ENCODE data around the gene WNT2B. TPM values are rescaled to one million over a fixed set of nuclear protein-coding genes. Genes with fewer than 3 reads are reported as not detected.

The WNT2B gene
- polyA plus RNA-seq, 1 of the 3 experiments (the other 2 are of a cell fraction) = 4.3 TPM

DNA sequence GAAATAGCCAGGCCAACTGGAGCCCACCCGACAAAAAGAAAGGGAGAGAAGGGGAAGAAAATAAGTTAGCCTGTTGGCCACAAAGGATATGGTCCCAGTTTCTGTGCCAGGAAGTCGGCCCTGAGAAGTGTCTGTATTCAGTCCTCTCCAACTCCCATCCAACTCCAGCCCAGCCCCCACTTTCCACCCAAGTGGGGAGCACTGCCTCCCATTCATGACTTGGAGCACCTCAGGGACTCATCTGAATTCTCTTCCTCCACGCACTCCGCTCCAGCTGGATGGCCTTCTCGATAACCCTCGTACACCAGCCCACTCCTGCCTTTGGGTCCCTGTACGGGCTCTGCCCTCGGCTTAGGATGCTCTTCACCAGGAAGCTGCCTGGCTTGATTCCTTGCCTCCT, 2.0 kb upstream of the WNT2B start:
- TF ChIP-seq, protein P1, sequence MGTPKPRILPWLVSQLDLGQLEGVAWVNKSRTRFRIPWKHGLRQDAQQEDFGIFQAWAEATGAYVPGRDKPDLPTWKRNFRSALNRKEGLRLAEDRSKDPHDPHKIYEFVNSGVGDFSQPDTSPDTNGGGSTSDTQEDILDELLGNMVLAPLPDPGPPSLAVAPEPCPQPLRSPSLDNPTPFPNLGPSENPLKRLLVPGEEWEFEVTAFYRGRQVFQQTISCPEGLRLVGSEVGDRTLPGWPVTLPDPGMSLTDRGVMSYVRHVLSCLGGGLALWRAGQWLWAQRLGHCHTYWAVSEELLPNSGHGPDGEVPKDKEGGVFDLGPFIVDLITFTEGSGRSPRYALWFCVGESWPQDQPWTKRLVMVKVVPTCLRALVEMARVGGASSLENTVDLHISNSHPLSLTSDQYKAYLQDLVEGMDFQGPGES (IDR thresholded peaks at IDR 0.05; ENCODE audit: low read depth, low read length) = no peak
- TF ChIP-seq EP300 (IDR thresholded peaks at IDR 0.05; ENCODE audit: borderline replicate concordance in 1 of 2, low read depth in 1 of 2, low read length in 1 of 2) (no peak), RXRA (IDR thresholded peaks at IDR 0.05; ENCODE audit: borderline replicate concordance, low read depth) (no peak), FOSL2 (IDR thresholded peaks at IDR 0.05; ENCODE audit: borderline replicate concordance, low read depth) (no peak), RAD21 (IDR thresholded peaks at IDR 0.05; ENCODE audit: low read length) (no peak), RCOR1 (IDR thresholded peaks at IDR 0.05; ENCODE audit: low read length) (no peak), EZH2phosphoT487 (IDR thresholded peaks at IDR 0.05; ENCODE audit: borderline replicate concordance, low read depth) (no peak), JUND (IDR thresholded peaks at IDR 0.05) (no peak), CHD2 (IDR thresholded peaks at IDR 0.05; ENCODE audit: low read length, partially characterized antibody) (no peak), TEAD4 (IDR thresholded peaks at IDR 0.05; ENCODE audit: borderline replicate concordance, insufficient read depth) (no peak), ELF1 (IDR thresholded peaks at IDR 0.05) (no peak), TAF1 (IDR thresholded peaks at IDR 0.05; ENCODE audit: borderline replicate concordance, low read depth, low read length) (no peak), FOXJ3 (CRISPR knock-in tag; IDR thresholded peaks at IDR 0.05) (no peak), YY1 (IDR thresholded peaks at IDR 0.05; ENCODE audit: low read depth) (no peak)
- TF ChIP-seq, protein P2, sequence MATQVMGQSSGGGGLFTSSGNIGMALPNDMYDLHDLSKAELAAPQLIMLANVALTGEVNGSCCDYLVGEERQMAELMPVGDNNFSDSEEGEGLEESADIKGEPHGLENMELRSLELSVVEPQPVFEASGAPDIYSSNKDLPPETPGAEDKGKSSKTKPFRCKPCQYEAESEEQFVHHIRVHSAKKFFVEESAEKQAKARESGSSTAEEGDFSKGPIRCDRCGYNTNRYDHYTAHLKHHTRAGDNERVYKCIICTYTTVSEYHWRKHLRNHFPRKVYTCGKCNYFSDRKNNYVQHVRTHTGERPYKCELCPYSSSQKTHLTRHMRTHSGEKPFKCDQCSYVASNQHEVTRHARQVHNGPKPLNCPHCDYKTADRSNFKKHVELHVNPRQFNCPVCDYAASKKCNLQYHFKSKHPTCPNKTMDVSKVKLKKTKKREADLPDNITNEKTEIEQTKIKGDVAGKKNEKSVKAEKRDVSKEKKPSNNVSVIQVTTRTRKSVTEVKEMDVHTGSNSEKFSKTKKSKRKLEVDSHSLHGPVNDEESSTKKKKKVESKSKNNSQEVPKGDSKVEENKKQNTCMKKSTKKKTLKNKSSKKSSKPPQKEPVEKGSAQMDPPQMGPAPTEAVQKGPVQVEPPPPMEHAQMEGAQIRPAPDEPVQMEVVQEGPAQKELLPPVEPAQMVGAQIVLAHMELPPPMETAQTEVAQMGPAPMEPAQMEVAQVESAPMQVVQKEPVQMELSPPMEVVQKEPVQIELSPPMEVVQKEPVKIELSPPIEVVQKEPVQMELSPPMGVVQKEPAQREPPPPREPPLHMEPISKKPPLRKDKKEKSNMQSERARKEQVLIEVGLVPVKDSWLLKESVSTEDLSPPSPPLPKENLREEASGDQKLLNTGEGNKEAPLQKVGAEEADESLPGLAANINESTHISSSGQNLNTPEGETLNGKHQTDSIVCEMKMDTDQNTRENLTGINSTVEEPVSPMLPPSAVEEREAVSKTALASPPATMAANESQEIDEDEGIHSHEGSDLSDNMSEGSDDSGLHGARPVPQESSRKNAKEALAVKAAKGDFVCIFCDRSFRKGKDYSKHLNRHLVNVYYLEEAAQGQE (IDR thresholded peaks at IDR 0.05; ENCODE audit: low read depth, low read length) = no peak
- TF ChIP-seq, protein P3, sequence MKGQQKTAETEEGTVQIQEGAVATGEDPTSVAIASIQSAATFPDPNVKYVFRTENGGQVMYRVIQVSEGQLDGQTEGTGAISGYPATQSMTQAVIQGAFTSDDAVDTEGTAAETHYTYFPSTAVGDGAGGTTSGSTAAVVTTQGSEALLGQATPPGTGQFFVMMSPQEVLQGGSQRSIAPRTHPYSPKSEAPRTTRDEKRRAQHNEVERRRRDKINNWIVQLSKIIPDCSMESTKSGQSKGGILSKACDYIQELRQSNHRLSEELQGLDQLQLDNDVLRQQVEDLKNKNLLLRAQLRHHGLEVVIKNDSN (IDR thresholded peaks at IDR 0.05; ENCODE audit: borderline replicate concordance, low read depth) = no peak
- TF ChIP-seq, protein P4, sequence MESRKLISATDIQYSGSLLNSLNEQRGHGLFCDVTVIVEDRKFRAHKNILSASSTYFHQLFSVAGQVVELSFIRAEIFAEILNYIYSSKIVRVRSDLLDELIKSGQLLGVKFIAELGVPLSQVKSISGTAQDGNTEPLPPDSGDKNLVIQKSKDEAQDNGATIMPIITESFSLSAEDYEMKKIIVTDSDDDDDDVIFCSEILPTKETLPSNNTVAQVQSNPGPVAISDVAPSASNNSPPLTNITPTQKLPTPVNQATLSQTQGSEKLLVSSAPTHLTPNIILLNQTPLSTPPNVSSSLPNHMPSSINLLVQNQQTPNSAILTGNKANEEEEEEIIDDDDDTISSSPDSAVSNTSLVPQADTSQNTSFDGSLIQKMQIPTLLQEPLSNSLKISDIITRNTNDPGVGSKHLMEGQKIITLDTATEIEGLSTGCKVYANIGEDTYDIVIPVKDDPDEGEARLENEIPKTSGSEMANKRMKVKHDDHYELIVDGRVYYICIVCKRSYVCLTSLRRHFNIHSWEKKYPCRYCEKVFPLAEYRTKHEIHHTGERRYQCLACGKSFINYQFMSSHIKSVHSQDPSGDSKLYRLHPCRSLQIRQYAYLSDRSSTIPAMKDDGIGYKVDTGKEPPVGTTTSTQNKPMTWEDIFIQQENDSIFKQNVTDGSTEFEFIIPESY (IDR thresholded peaks at IDR 0.05; ENCODE audit: borderline replicate concordance, low read depth) = no peak
- TF ChIP-seq, protein P5, sequence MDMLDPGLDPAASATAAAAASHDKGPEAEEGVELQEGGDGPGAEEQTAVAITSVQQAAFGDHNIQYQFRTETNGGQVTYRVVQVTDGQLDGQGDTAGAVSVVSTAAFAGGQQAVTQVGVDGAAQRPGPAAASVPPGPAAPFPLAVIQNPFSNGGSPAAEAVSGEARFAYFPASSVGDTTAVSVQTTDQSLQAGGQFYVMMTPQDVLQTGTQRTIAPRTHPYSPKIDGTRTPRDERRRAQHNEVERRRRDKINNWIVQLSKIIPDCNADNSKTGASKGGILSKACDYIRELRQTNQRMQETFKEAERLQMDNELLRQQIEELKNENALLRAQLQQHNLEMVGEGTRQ (IDR thresholded peaks at IDR 0.05; ENCODE audit: borderline replicate concordance, low read depth, low read length) = no peak
- no peaks in the 10 kb centered on the region for H3K9me3 ChIP-seq
- no peaks in the 10 kb centered on the region for H3K36me3 ChIP-seq (replicated peaks in 1 of 2; ENCODE audit: control insufficient read depth in 1 of 2, insufficient read depth in 2 of 2, low read length in 1 of 2)
- H2AFZ ChIP-seq (ENCODE audit: low read depth) = no peak overlapping the region
- DNase-seq = no peak
- CTCF ChIA-PET = no interaction called here
- no peaks in the 10 kb centered on the region for H3K79me2 ChIP-seq (ENCODE audit: insufficient read depth)
- H3K9me2 ChIP-seq = no peaks in the 10 kb centered on the region
- no peaks in the 10 kb centered on the region for H3K27me3 ChIP-seq (ENCODE audit: insufficient read depth)
- WGBS (ENCODE audit: low lambda C conversion rate) = 97% methylated on average over 8 of the region's 8 CpGs
- H4K20me1 ChIP-seq (ENCODE audit: insufficient read depth) = no peaks in the 10 kb centered on the region
- no peak overlapping the region for H3K4me3 ChIP-seq (ENCODE audit: low read depth in 2 of 2, low read length in 1 of 2)
- H3F3A ChIP-seq (replicated peaks; ENCODE audit: insufficient read depth) = no peaks in the 10 kb centered on the region
- no peak overlapping the region for H3K27ac ChIP-seq (ENCODE audit: low read depth in 2 of 2, low read length in 1 of 2)
- H3K4me2 ChIP-seq = no peak overlapping the region
- peaks cover 0 to 18% of the 10 kb centered on the region in 2 experiments; a peak in 1 of 4 replicates for H3K4me1 ChIP-seq (ENCODE audit: control insufficient read depth in 1 of 2, insufficient read depth in 2 of 2, low read depth in 1 of 2, low read length in 1 of 2)
- H3K9ac ChIP-seq = no peak overlapping the region
- POLR2A ChIA-PET = no interaction called here
